ENCODE data around the gene CHST12.

DNA sequence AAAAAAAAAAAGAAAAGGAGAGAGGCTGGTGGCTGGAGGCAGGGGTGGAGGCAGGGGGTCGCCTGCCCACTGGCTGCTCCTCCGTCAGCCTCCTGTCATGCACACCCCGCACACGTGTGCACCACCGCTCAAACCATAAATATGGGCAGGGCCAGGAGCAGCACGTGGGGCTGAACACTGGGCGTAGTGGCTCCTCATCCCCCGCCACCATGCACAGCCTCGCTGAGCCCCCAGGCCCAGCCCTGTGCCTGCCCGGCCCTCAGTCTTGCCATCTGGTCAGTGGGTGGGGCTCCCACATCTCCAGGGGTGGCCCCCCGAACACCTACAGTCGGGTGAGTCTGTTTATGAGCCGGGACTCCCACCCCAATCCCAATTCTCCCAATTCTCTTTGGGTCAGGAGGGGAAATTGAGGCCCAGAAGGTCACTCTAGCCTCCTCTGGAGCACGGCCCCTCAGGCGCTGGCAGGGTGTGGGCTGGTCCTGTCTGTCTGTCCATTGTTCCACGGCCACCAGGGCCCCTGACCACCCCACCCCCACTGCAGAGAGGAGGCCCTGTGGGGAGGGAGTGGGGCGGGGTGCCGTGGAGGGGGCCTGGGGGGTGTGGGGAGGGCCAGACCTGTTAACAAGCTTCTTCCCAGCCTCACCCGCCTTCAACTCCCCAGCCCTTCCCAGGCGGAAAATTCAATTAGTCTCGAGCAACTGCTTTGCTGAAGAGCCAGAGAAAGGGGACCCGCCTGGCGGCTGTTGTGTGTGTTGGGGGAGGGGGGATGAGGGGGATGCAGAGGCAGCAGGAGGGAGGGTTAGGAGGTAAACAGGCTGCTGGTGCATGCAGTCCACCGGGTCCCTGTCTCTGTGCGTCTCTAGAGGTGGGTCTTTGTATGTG is 92.2 kb downstream of the CHST12 start:
- no peak for TF ChIP-seq POLR2A (IDR thresholded peaks at IDR 0.05)
- TF ChIP-seq, protein P1, sequence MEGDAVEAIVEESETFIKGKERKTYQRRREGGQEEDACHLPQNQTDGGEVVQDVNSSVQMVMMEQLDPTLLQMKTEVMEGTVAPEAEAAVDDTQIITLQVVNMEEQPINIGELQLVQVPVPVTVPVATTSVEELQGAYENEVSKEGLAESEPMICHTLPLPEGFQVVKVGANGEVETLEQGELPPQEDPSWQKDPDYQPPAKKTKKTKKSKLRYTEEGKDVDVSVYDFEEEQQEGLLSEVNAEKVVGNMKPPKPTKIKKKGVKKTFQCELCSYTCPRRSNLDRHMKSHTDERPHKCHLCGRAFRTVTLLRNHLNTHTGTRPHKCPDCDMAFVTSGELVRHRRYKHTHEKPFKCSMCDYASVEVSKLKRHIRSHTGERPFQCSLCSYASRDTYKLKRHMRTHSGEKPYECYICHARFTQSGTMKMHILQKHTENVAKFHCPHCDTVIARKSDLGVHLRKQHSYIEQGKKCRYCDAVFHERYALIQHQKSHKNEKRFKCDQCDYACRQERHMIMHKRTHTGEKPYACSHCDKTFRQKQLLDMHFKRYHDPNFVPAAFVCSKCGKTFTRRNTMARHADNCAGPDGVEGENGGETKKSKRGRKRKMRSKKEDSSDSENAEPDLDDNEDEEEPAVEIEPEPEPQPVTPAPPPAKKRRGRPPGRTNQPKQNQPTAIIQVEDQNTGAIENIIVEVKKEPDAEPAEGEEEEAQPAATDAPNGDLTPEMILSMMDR (IDR thresholded peaks at IDR 0.05), result no peak

Data from adrenal gland (tissue), 5 donors.